Stimulated activated CD8-positive, alpha-beta memory T cell treated with anti-CD3 and anti-CD28 coated beads, Interleukin-2, amount 100 ng/mL, for 1 hour (primary cell): ENCODE data around the gene SUMO1.
A peak's percentile ranks its signal among the peaks of the same experiment; 100 is the strongest.
"Not testable (repeated sequence)": the region's sequence is repeated elsewhere in the genome, so short reads cannot be mapped to it uniquely, and the experiment has no call there.

Source experiments
- DNase-seq, 2 donors: peaks; one replicate each; pipeline ENCODE4 v3.0.0-alpha.2; 2020; ENCODE audit warnings: low read depth in 2 of 2

Gene SUMO1

DNA sequence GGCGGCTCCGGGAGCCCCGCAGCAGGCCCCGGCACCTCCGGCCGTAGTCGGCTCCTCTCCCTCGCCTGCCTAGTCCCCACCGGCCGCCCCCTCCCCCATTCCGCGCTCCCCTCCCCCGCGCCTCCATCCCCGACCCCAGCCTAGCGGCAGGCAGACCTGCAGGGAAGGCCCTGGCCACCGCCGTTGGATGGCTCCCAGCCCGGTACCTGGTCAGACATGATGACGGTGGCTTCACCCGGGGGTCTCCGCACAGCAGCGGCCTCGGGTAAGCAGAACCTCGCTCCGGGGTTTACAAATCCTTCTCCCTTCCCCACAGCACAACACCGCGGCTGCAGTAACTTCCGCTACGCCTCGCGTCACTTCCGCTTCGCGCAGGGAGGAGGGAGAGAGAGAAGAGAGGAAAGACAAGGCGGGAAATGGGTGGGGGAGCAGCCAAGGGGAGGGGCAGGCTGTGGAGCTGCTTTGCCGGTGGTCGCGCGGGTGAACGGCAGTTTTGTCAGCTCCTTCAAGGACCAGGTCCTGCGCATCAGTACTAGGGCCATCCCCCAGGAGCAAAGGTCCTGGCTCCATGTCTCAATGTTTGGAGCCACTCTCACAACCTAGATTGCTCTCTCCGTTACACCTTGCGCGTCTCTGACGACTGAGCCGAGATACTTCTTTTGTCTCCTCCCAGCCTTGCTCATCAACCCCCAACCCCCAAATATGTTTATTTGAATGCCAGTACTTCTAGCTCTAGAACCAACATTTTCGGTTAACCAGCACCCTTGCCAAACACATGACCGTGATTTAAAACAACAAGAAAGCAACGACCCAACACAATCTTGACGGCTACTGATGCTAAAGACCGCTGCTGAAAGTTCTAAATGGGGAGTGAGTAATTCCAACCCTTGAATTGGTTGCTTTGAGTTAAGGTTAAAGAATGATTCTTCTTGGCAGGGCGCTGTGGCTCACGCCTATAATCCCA is at the start of gene SUMO1:
SUMO1 (minus strand) TSS at position 364 of the 964 bp plus-strand sequence; CDS start at position 218, 146 bp downstream.
- peak; percentile 74 to 82 for DNase-seq

DNA sequence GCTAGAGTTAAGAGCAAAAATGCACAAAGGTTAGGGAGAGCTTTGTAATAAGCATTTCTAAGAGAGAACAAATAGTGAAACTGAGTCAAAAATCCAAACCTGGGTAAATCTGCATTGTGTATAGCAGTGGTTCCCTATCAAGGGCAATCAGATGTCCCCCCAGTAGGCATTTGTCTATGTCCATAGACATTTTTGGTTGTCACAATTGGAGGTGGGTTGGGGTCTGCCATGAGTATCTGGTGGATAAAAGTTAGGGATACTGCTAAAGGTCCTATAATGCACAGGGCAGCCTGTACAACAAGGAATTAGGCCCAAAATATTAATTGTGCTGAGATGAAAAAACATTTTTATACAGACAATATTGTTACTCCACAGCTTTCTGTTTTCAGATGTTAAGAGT is 48.2 kb upstream of the SUMO1 start:
- no peak for DNase-seq

DNA sequence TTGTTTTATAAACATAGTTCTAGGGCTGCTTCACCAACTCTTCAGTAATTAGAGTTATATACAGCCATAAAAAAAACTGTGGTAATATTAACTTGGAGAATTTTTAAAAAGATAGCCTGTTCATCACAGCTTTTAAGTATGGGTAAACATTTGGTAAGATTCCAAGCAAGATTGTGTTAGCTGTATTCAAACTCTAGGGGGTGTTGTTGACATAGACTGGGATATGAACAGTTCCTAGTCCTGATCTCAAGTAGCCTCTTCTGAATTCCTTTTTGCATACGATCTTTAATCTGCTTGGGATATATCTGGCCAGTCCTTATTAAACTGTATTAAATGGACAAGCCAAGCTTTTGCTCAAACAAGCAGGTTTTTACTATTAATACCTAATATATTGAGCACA is 40.5 kb upstream of the SUMO1 start:
- no peak for DNase-seq

DNA sequence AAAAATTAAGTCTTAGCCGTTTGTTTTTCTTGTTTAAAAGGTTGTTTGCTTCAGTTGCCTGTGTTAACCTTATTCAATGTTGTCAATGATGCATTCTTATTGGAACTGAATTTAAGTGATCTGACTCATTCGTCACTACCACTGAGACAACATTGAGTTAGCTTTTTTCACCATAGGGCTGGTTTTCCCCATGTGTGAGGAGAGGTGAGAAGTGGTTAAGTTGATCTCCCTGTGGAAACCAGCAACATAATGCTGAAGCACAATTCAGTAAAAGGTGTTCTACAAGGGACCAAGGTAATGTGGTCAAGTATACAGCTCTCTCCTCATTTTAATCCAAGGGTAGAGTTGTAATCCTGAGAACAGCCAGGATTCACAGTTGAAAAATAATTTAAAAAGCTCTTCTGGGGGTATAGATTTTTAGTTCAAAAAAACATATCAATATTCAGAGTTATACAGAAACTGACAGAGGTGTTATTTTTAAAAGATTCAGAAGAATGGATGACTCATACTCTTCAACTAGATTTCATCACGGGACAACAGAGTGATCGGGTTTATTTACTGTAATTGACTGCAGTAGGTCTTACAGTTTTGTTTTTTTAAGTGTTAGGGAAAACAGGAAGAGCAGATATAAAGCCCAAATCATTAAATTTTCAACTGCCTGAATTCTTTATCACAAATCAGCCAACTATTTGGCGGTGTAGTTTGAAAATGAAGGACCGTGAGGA is 39.8 kb upstream of the SUMO1 start:
- DNase-seq: no peak

DNA sequence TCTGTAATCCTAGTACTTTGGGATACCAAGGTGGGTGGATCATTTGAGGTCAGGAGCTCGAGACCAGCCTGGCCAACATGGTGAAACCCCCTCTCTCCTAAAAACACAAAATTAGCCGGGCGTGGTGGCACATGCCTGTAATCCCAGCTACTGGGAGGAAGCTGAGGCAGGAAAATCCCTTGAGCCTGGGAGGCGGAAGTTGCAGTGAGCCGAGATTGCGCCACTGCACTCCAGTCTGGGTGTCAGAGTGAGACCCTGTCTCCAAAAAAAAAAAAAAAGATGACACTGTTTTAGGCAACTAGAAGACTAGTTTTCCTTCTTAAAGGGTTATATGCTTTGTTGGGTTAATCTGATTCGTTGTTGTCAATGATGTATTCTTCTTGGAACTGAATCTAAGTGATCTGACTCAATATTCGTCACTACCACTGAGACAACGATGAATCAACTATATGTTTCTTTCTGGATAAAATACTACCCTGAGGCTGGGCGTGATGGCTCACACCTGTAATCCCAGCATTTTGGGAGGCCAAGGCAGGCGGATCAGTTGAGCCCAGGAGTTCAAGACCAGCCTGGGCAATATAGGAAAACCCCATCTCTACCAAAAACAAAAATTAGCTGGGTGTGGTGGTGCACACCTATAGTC is 37.8 kb upstream of the SUMO1 start:
- not testable (repeated sequence) for DNase-seq

DNA sequence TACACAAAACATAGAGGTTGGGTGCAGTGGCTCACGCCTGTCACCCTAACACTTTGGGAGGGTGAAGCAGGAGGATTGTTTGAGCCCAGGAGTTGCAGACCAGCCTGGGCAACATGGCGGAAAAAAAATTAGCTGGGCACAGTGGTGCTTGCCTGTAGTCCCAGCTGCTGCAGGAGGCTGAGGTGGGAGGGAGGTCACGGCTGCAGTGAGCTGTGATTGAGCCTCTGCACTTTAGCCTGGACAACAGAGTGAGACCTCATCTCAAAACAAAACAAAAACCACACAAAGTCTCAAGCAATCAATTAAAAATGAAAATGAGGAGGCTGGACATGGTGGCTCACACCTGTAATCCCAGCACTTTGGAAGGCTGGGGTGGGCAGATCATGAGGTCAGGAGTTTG is 32.1 kb upstream of the SUMO1 start:
- DNase-seq: no peak

DNA sequence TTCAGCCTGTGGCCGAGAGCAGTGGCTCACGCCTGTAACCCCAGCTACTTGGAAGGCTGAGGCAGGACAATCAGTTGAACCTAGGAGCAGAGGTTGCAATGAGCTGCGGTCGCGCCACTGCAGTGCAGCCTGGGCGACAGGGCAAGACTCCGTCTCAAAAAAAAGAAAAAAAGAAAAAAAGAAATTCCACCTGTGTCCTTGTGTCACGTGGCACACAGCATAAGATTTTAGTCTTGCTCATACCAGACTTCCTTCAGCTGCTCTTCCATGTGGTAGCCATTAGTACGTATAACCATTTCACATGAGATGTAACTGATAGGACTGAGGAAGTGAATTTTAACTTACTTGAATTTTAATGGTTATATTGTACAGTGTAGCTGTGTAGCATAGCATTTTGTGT is 31.2 kb upstream of the SUMO1 start:
- no peak for DNase-seq

DNA sequence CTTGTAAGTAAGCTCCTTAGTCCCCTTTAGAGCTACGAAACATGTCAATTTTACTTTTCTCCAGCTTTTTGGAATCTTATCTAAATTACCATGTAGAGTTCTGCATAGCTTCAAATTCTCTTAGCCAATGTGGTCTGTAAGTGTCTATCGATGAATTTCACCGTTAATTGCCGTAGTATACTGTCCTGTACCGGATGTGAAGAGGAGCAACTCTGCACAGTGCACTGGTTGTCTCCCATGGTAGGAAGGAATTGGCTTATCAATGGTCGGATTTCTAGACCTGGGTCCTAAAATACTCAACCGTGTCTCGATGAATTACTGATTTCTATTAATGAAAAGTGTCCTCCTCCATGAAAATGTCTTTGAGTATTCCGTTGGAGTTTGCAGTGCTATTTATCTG is 29.1 kb upstream of the SUMO1 start:
- no peak for DNase-seq

DNA sequence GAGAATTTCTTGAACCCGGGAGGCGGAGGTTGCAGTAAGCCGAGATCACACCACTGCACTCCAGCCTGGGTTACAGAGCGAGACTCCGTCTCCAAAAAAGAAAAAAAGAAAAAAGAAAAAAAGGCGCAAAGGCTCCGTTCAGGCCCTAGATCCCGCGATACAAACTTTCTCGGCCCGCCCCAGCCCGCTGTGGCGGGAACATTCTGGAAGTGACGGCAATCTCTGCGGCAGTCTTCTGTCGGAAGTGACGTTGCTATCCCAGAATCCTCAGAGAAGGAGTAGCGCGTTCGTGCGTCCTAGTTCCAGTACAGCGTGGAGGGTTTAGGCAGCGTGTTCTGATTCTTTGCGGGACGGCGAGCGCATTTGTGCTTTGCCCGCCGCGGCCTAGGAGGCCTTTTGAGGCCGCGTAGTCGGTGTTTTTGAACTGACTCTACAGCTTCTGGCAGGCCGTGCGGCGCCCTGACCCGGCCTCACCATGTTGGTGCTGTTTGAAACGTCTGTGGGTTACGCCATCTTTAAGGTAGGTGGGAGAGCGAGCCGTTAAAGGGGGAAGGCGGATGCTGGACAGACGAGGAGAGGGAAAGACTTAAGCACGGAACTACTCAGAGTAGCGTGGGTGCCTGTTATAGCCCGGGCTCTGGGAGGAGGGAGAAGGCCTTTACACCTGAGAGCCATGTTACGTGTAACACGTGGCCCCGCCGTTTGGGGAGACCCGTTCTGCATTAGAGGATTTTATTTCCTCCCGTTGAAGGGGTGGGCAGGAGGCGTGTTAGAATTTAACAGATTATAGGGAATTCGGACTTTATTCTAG is 27.3 kb upstream of the SUMO1 start, which contains the start of gene NOP58:
NOP58 (plus strand) TSS at position 297 of the 811 bp plus-strand sequence; CDS start at position 476, 179 bp downstream.
- peak; percentile 75 to 77 for DNase-seq

DNA sequence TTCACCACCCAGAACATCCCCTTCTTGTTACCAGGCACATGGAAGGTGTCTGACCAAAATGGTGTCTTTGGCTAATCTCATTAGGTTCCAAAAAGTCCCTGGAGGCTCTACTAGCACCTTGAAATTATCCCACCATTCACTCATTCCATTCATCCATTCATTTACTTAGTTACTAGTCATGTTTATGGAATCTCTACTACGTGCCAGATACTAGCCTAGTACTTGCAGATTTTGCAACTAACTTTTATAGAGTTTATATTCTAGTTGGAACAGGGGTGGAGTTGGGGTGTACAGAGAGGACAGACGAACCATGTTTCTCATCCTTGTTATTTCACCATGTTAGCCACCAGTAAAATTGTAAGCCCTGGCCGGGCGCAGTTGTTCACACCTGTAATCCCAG is 23.1 kb upstream of the SUMO1 start:
- DNase-seq: no peak

DNA sequence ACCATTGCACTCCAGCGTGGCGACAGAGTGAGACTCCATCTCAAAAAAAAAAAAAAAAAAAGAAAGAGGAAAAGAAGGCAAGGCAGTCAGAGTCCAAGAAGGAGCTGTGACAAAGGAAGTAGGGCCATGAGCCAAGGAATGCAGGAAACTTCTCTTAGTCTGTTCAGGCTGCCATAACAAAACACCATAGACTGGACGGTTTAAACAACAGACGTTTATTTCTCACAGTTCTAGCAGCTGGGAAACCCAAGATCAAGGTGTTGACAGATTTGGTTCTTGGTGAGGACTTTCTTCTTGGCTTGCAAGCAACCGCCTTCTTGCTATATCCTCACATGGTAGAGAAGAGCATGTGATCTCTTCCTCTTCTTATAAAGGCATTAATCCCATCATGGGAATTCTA is 13.1 kb upstream of the SUMO1 start:
- DNase-seq: no peak

DNA sequence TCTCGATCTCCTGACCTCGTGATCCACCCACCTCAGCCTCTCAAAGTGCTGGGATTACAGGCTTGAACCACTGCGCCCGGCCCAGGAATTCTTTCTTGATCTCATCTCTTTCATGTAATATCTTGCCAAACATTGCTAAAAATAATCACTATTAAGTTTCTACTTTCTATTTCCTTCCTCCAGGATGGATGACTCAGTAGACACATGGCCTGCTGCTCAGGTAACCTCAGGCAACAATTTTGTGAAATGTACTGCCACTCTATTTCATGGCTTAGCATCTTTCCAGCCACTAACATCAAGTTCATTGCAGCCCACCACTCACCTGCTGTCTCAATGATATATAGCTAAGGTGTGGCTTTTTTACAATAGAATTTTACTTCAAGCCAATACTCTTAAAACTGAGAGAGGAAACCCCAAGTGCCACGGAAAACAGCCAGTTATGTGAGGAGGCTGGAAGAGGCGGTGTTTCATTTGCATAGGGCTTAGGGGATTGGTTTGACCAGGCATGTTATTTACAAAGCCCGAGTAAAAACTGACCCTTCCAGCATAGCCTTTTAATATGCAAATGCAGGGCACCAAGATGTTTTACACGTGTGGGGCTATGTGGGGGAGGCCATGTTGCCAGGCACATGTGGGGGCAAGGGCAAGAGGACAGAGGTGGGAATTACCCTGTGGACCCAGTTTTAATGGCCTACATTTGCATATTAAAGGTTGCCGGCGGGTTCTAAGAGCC is 11.3 kb upstream of the SUMO1 start:
- DNase-seq: no peak

DNA sequence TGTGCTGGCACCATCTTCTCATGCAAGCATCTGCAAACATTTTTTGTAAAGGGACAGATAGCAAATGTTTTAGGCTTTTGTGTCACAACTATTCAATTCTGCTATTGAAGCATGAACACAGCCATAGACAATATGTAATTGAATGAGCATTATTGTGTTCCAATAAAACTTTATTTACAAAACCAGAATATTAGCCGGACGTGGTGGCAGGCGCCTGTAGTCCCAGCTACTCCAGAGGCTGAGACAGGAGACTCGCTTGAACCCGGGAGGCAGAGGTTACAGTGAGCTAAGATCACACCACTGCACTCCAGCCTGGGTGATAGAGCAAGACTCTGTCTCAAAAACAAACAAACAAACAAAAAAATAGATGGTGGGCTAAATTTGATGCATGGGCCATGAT is 9.3 kb upstream of the SUMO1 start:
- not testable (repeated sequence) for DNase-seq

DNA sequence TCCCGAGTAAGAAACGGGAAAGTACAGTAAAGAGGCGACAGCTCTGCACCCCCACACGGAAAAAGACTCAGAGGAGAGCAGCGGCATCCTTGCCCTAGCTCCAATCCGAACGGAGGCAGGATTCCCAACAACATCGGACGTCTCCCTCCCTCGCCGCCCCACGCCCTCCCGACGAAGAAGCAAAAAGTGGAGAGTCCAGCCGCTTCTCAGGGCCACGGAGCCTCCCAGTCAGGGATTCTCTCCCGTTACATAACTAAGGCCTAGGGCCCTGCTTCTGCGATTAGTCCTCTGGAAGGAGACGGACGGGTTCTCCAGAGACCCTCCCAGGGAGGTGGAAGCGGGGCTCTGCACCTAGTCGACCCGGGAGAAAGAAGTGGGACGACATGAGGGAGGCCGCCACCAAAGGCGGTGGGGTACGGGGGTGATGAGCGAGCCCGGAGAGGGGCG is 587 bp downstream of the SUMO1 start:
- DNase-seq: no peak

DNA sequence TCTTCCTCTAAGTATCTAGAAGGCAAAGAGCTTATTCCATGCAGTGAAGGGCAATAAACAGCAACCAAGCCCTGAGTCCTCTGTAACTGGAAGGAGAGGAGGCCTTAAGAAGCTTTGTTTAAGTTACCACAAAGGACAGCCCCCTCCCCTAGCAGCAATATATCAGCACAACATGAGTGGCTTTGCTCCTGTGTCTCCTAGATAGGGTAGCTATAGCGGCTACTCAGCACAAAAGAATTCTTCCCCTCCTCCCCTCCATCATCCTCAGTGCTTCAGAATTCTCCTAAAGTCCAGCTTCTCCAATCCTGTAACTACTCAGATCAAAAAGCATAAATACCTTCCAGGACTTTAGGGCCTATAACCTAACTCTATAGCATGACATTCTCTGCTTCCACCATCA is 16.5 kb downstream of the SUMO1 start:
- no peak for DNase-seq

DNA sequence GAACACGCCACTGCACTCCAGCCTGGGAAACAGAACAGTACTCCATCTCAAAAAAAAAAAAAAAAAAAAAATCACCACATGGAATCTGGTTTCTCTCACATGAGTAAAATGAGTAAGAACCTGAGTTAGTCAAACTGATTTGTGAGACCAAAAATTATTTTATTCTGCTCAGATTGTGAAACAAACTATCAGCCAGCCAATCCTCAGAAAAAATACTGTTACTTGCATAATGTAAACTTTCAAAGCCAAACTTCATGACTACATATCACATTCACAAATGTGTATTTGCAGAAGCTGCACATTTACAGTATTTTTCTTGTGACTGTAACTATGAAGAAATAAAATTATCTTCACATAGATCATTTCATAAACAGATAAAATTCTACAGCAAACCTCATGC is 23.2 kb downstream of the SUMO1 start:
- no peak for DNase-seq

DNA sequence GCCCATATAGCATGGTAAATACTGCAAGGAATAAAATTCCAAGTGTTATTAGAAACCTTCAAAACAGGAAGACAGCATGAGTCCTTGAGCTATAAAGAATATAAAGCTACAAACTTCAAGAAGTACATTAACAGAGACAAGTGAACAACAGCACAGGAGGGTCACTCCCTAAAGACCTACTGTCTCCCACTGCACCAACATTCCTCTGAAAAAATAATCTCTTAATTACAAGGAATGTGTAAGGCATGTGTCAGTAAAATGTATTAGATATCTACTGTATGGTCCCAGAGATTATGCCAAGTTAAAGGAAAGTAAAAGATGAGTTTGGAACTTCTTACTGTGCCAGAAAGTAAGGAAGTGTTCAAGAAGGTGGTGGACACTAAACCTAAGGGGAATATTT is 29.9 kb downstream of the SUMO1 start:
- DNase-seq: no peak

DNA sequence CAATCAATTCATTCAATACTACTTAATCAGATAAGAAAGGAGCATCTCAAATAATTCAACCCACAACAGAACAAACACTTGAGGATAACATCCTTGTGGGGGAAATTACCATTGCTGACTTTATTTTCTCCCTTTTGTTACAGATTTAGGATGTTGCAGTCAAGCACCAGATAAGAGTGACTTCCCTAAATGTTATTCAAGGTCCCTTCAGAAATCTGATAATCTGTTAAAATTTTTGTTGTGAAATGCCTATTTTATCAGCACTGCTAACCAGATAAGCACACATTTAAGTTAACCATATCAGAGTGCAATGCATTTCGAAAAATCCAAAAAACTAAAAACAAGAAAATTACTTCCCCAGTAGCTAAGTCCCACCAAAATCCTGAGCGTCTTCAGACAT is 33.5 kb downstream of the SUMO1 start:
- DNase-seq: no peak

DNA sequence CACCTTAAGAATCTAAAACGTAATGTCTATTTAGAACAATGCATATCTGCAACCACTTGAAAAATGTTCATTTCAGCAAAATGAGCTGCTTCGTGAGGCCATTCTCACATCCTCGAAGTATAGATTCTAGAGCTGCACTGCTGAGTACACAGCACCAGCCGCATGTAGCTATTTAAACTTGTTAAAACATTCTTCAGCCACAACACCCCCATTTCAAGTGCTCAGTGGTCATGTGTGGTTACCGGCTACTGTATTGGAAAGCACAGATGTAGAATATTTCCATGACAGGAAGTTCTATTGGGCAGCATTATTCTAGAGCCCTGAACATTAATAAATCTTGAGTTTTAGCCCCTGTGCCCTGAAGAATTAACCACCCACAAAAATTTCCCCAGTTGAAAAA is 35.0 kb downstream of the SUMO1 start:
- DNase-seq: no peak
